Erythroblast (primary cell): ENCODE results near the gene KLF7.

ENCODE experiments used
- GATA1 ChIP-seq: IDR thresholded peaks from 2 replicates; pipeline ENCODE4 v1.6.1; 2011; ENCODE audit warnings: low read depth, mild to moderate bottlenecking, control low read depth, low read length, moderate library complexity
- POLR2A ChIP-seq: IDR thresholded peaks from 2 replicates; pipeline ENCODE4 v1.6.1; 2011; ENCODE audit warnings: mild to moderate bottlenecking, low read length

- no peak for TF ChIP-seq POLR2A
- no peak for TF ChIP-seq GATA1
These were observed 48.1 kb downstream of the KLF7 start for GRCh38 chr2:207117668-207118067.
